SH-SY5Y (cell line): ENCODE results near the gene FGF13.

Experiments
- GATA2 ChIP-seq: IDR thresholded peaks from 2 replicates; pipeline ENCODE4 v1.6.1; 2011; ENCODE audit warnings: mild to moderate bottlenecking, low read depth, low read length
- GATA3 ChIP-seq: IDR thresholded peaks from 2 replicates; pipeline ENCODE4 v1.6.1; 2011; ENCODE audit warnings: low read depth, mild to moderate bottlenecking, low read length, moderate library complexity

DNA sequence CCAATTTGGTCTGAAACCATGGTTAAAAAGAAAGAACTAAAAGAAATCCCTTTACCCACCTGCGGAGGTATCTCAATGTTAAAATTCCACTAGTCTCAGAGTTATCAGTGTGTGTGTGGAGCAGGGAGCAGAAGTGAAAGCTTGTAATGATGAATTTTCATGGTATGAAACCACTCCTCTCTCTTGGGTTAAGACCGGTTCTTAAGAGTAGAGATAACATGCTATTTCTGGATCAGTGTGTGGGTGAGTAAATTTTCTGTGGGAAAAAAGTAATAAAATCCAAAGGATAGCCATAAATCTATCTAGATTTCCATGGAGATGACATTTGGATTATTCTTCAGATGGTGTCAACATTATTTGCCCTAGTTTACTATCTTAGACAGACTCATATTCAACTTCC lies 3.2 kb downstream of the FGF13 start:
- TF ChIP-seq GATA2, result no peak
- TF ChIP-seq GATA3, result no peak
